Erythroblast (primary cell): ENCODE results near the gene IL1R2.

Experiments
- GATA1 ChIP-seq: IDR thresholded peaks from 2 replicates; pipeline ENCODE4 v1.6.1; 2011; ENCODE audit warnings: low read depth, mild to moderate bottlenecking, control low read depth, low read length, moderate library complexity
- POLR2A ChIP-seq: IDR thresholded peaks from 2 replicates; pipeline ENCODE4 v1.6.1; 2011; ENCODE audit warnings: mild to moderate bottlenecking, low read length

GRCh38 chr2:102051692-102052277 is 60.0 kb downstream of the IL1R2 start:
- TF ChIP-seq POLR2A (no peak), GATA1 (no peak)
